ENCODE measurements around the gene FABP7.

DNA sequence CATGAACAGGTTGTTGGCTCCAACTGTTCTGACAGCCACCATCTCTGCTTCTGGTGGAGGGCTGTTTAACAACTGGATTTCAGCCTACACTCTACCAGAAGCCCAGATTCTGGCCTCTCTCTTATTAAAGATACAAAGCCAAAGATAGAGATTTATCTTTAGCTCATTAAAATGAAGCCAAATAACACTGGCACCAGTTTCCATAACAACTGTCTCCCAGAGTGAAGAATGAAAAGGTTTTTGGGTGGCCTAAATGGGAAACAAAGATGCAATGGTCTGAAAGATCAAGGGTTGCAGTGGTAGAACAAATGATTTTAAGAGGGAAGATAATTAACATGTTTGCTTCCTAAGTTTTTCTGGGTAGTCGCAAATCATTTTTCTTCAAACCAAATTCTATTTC lies 6.4 kb downstream of the FABP7 start:
- TF ChIP-seq CTCF (IDR thresholded peaks at IDR 0.05) (no peak), POLR2A (IDR thresholded peaks at IDR 0.05) (no peak)
